Progenitor cell of endocrine pancreas (in vitro differentiated cells): ENCODE measurements around the gene IGSF8. TPM values are rescaled to one million over a fixed set of nuclear protein-coding genes. Genes with fewer than 3 reads are reported as not detected.
A peak's percentile ranks its signal among the peaks of the same experiment; 100 is the strongest.

ENCODE experiments used
- DNase-seq: peaks from one replicate; pipeline ENCODE4 v3.0.0; 2021; ENCODE audit warnings: low spot score; ENCODE audit not compliant: unreplicated experiment
- H3K27ac Mint-ChIP-seq: 2 replicates; pipeline ENCODE4 v1.8.0; 2021; ENCODE audit warnings: mild to moderate bottlenecking, moderate library complexity, mixed read lengths
- H3K27me3 Mint-ChIP-seq: 2 replicates; pipeline ENCODE4 v1.8.0; 2021; ENCODE audit warnings: mixed read lengths
- H3K36me3 Mint-ChIP-seq: 2 replicates; pipeline ENCODE4 v1.8.0; 2022; ENCODE audit warnings: mixed read lengths; ENCODE audit not compliant: insufficient read depth
- H3K4me1 Mint-ChIP-seq: 2 replicates; pipeline ENCODE4 v1.8.0; 2021; ENCODE audit warnings: low read depth, mixed read lengths
- H3K4me3 Mint-ChIP-seq: 2 replicates; pipeline ENCODE4 v1.8.0; 2021; ENCODE audit warnings: low read depth, mild to moderate bottlenecking, moderate library complexity, mixed read lengths
- H3K9me3 Mint-ChIP-seq: 2 replicates; pipeline ENCODE4 v1.8.0; 2021; ENCODE audit warnings: low read depth, mixed read lengths
- CTCF ChIP-seq: fragments of 200-600 bp; sonication (generic); IDR thresholded peaks from one replicate; pipeline ENCODE4 v1.5.0; 2021; ENCODE audit warnings: antibody characterized with exemption, mild to moderate bottlenecking; ENCODE audit not compliant: unreplicated experiment
- total RNA-seq: library from RNA; stranded (reverse); gene quantifications from 2 replicates; pipeline ENCODE4 v1.2.1, GENCODE V29; 2021

Gene IGSF8
- total RNA-seq, 1 donor from 2014 or later: 39.4 TPM

- Mint-ChIP-seq H3K36me3 (no peaks in the 10 kb centered on the region), H3K9me3 (no peaks in the 10 kb centered on the region), H3K27ac (no peak overlapping the region), H3K4me3 (no peak overlapping the region), H3K27me3 (peaks cover 75% of the 10 kb centered on the region), H3K4me1 (no peaks in the 10 kb centered on the region)
- TF ChIP-seq CTCF: no peak
- no peak for DNase-seq
Observed at GRCh38 chr1:160075836-160076235, 22.6 kb downstream of the IGSF8 start.

- no peaks in the 10 kb centered on the region for H3K9me3 Mint-ChIP-seq
- peaks cover 73% of the 10 kb centered on the region for H3K27me3 Mint-ChIP-seq
- no peak for DNase-seq
- no peaks in the 10 kb centered on the region for H3K36me3 Mint-ChIP-seq
- H3K27ac Mint-ChIP-seq: no peak overlapping the region
- TF ChIP-seq CTCF: no peak
- peaks cover 6% of the 10 kb centered on the region for H3K4me1 Mint-ChIP-seq
- H3K4me3 Mint-ChIP-seq: no peak overlapping the region
Observed at GRCh38 chr1:160074865-160075264, 23.6 kb downstream of the IGSF8 start.

DNA sequence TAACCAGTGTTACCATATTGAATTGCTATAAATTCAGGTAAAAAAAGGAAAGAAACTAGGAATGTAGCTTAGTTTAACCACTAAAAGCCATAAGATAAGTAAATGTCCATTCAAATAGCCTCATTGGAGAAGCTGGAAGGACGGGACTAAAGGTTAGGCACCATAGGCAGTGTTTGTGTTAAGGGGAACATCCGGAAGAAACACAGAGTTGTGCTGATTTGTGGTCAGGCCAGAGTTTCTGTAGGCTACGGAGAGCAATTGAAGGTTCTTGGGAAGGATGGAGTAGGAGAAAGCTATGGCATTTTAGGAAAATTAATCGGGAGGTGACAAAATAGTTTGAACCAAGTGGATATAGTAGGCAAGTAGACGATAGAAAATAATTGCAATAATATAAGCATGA is 27.1 kb downstream of the IGSF8 start:
- Mint-ChIP-seq H3K4me3 (no peak overlapping the region), H3K9me3 (no peaks in the 10 kb centered on the region), H3K27me3 (peaks cover 80% of the 10 kb centered on the region), H3K4me1 (peaks cover 14% of the 10 kb centered on the region), H3K27ac (no peak overlapping the region), H3K36me3 (no peaks in the 10 kb centered on the region)
- no peak for DNase-seq
- TF ChIP-seq CTCF: no peak

DNA sequence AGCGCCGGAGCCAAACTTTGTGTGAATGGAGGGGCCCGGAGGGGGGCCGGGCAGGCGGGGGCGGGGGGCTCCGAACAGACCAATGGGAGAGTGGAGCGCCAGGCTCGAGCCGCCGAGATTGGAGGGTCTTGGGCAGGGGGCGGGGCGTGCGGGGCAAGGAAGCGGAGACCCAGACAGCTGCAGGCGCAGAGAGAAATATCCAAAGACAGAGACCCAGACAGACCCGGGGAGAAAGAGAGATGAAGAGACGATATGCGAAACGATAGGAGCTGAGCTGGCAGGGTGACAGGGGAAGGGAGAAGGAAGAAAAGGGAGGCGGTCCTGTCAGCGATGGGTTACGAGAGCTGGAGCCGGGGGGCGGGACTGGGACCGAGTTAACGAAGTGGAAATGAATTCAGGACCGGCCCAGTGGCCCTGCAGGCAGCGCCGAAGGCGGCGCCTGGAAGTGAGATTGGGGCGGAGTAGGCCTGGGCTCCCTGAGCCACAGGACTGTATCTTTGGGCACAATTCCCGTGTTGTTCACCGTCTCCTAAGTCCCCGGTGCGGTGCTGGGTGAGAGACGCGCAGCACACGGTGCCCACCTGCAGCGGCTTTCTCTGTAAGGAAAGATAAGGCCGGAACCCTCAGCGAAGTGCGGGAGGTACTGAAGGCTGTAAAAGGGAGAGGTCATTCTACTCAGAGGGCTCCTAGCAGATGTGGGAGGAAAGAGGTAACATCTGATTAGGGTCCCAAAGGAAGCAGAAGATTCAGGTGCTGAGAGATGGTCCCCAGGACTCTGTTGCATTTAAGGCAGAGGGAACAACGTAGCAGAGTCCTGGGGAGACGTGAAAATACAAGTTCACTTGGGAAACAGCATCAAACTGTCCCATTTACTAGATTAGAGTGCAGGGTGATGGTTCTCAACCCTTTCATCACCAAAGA is 27.9 kb downstream of the IGSF8 start:
- H3K27ac Mint-ChIP-seq: no peak overlapping the region
- H3K36me3 Mint-ChIP-seq: no peaks in the 10 kb centered on the region
- DNase-seq: peak; percentile 63
- H3K4me3 Mint-ChIP-seq: peak overlapping the region; percentile 95
- no peaks in the 10 kb centered on the region for H3K9me3 Mint-ChIP-seq
- peaks cover 14% of the 10 kb centered on the region for H3K4me1 Mint-ChIP-seq
- H3K27me3 Mint-ChIP-seq: peaks cover 82% of the 10 kb centered on the region
- no peak for TF ChIP-seq CTCF

DNA sequence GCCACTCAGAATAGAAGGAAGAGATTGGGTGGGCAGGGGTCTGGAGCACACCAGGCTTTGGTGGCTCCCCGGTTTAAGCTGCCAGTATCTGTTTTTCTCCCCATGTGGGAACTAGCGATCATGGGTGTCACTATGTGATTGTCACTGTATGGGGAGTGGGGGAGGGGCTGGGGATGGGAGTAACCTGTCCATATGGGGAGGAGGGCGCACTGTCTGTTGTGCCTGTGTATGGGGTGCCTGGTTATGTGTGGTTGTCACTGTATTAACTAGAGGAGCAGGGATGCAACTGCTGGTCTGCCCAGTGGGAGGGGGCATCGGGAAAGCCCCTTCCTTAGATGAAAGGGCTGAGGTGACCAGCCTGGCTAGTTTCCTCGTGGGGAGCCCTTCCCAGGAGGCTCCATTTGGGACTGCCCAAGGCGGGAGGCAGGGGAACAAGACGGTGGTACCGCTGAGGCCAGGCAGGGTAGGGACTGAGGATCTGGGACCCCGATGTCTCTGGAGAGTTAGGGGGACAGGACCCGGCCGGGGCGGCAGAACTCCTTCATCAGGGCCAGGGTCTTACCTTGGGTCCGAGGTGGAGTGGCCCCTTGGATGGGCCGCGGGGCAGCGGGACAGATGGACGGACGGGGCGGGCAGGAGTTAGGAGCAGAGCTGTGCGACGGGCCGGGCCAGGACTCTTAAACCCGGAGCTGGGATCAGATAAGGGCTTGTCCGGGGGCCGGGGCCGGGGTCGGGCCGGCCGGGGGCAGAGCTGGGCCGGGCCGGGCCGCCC is 28.8 kb downstream of the IGSF8 start, which contains the start of gene KCNJ10:
TSS of gene KCNJ10 (minus strand) at position 701 of the 772 bp plus-strand sequence. CDS start 27,628 bp downstream, outside the sequence.
- DNase-seq: no peak
- Mint-ChIP-seq H3K27ac (no peak within 1 kb of the TSS), H3K9me3 (no peaks in the 10 kb centered on the region), H3K36me3 (no peaks in the 10 kb centered on the region), H3K4me3 (peak within 1 kb of the TSS; percentile 95), H3K27me3 (peaks cover 77% of the 10 kb centered on the region), H3K4me1 (peaks cover 14% of the 10 kb centered on the region)
- no peak for TF ChIP-seq CTCF
